ENCODE measurements around the gene CAMK1D. TPM values are rescaled to one million over a fixed set of nuclear protein-coding genes. Genes with fewer than 3 reads are reported as not detected.

The CAMK1D gene
- total and polyA plus RNA-seq, 2 experiments from 2014 or later: 2.0 to 3.8 TPM

- no peak for DNase-seq (ENCODE audit: low read depth in 1 of 2, low spot score in 1 of 2)
- Histone ChIP-seq H3K36me3 (no peaks in the 10 kb centered on the region), H3K27ac (no peak overlapping the region), H3K4me1 (ENCODE audit: low read depth) (no peaks in the 10 kb centered on the region), H3K4me3 (no peak overlapping the region), H3K27me3 (no peaks in the 10 kb centered on the region), H3K9me3 (ENCODE audit: low read depth) (no peaks in the 10 kb centered on the region)
- no peak for TF ChIP-seq CTCF (IDR thresholded peaks at IDR 0.05; ENCODE audit: low read depth, low read length)
Observed at GRCh38 chr10:12628153-12628552, 278.8 kb downstream of the CAMK1D start.

GRCh38 chr10:12628964-12629766 lies 279.8 kb downstream of the CAMK1D start:
- H3K27ac ChIP-seq: no peak overlapping the region
- no peak overlapping the region for H3K4me3 ChIP-seq
- H3K9me3 ChIP-seq (ENCODE audit: low read depth): no peaks in the 10 kb centered on the region
- no peaks in the 10 kb centered on the region for H3K36me3 ChIP-seq
- DNase-seq (ENCODE audit: low read depth in 1 of 2, low spot score in 1 of 2): peak in 1 of 2 donors; percentile 2
- H3K4me1 ChIP-seq (ENCODE audit: low read depth): no peaks in the 10 kb centered on the region
- no peak for TF ChIP-seq CTCF (IDR thresholded peaks at IDR 0.05; ENCODE audit: low read depth, low read length)
- no peaks in the 10 kb centered on the region for H3K27me3 ChIP-seq

- H3K27ac ChIP-seq: no peak overlapping the region
- no peaks in the 10 kb centered on the region for H3K4me1 ChIP-seq (ENCODE audit: low read depth)
- no peaks in the 10 kb centered on the region for H3K9me3 ChIP-seq (ENCODE audit: low read depth)
- no peak for DNase-seq (ENCODE audit: low read depth in 1 of 2, low spot score in 1 of 2)
- TF ChIP-seq CTCF (IDR thresholded peaks at IDR 0.05; ENCODE audit: low read depth, low read length): no peak
- no peaks in the 10 kb centered on the region for H3K36me3 ChIP-seq
- H3K4me3 ChIP-seq: no peak overlapping the region
- H3K27me3 ChIP-seq: no peaks in the 10 kb centered on the region
Observed at GRCh38 chr10:12629767-12630165, 280.4 kb downstream of the CAMK1D start.

- H3K4me1 ChIP-seq (ENCODE audit: low read depth): no peaks in the 10 kb centered on the region
- H3K27me3 ChIP-seq: no peaks in the 10 kb centered on the region
- H3K9me3 ChIP-seq (ENCODE audit: low read depth): no peaks in the 10 kb centered on the region
- H3K36me3 ChIP-seq: no peaks in the 10 kb centered on the region
- no peak overlapping the region for H3K4me3 ChIP-seq
- peak in 1 of 2 donors; percentile 32 for DNase-seq (ENCODE audit: low read depth in 1 of 2, low spot score in 1 of 2)
- no peak for TF ChIP-seq CTCF (IDR thresholded peaks at IDR 0.05; ENCODE audit: low read depth, low read length)
- no peak overlapping the region for H3K27ac ChIP-seq
Observed at GRCh38 chr10:12631216-12631615, 281.9 kb downstream of the CAMK1D start.

GRCh38 chr10:12631787-12632562 lies 282.6 kb downstream of the CAMK1D start:
- Histone ChIP-seq H3K27ac (no peak overlapping the region), H3K4me3 (no peak overlapping the region), H3K36me3 (no peaks in the 10 kb centered on the region), H3K27me3 (no peaks in the 10 kb centered on the region), H3K4me1 (ENCODE audit: low read depth) (no peaks in the 10 kb centered on the region), H3K9me3 (ENCODE audit: low read depth) (no peaks in the 10 kb centered on the region)
- TF ChIP-seq CTCF (IDR thresholded peaks at IDR 0.05; ENCODE audit: low read depth, low read length): no peak
- no peak for DNase-seq (ENCODE audit: low read depth in 1 of 2, low spot score in 1 of 2)

Measured in cardiac muscle cell (in vitro differentiated cells and primary cell).